WERI-Rb-1 (cell line): ENCODE results near the gene LOXHD1.

Experiments used
- DNase-seq: peaks from one replicate; pipeline ENCODE4 v3.0.0-alpha.2; 2020
- H3K27ac ChIP-seq: fragments of 250-450 bp; sonication (Bioruptor Pico); 2 replicates; pipeline ENCODE4 v1.5.1; 2020; ENCODE audit warnings: mild to moderate bottlenecking, moderate library complexity
- H3K27me3 ChIP-seq: fragments of 250-450 bp; sonication (Bioruptor Pico); 2 replicates; pipeline ENCODE4 v1.5.1; 2021; ENCODE audit warnings: mild to moderate bottlenecking, low read depth, moderate library complexity; ENCODE audit not compliant: insufficient read depth, severe bottlenecking
- H3K36me3 ChIP-seq: fragments of 250-450 bp; sonication (Bioruptor Pico); 2 replicates; pipeline ENCODE4 v1.5.1; 2020; ENCODE audit warnings: mild to moderate bottlenecking, moderate library complexity
- H3K4me3 ChIP-seq: 2 replicates; pipeline ENCODE4 v1.5.1; 2011; ENCODE audit warnings: low read depth, mild to moderate bottlenecking, control low read depth, low read length
- H3K9me3 ChIP-seq: fragments of 250-450 bp; sonication (Bioruptor Pico); 2 replicates; pipeline ENCODE4 v1.5.1; 2021; ENCODE audit warnings: mild to moderate bottlenecking, moderate library complexity; ENCODE audit not compliant: severe bottlenecking
- TF ChIP-seq, protein P1 (sequence below): IDR thresholded peaks from 2 replicates; pipeline ENCODE4 v1.5.1; 2011; ENCODE audit warnings: low read depth, mild to moderate bottlenecking, control low read depth, inconsistent platforms, low read length

LOXHD1 gene

GRCh38 chr18:46485675-46486194 is 171.3 kb downstream of the LOXHD1 start:
- peaks cover 14% of the 10 kb centered on the region for H3K9me3 ChIP-seq
- H3K4me3 ChIP-seq: no peak overlapping the region
- H3K27ac ChIP-seq: no peak overlapping the region
- TF ChIP-seq, protein P1, sequence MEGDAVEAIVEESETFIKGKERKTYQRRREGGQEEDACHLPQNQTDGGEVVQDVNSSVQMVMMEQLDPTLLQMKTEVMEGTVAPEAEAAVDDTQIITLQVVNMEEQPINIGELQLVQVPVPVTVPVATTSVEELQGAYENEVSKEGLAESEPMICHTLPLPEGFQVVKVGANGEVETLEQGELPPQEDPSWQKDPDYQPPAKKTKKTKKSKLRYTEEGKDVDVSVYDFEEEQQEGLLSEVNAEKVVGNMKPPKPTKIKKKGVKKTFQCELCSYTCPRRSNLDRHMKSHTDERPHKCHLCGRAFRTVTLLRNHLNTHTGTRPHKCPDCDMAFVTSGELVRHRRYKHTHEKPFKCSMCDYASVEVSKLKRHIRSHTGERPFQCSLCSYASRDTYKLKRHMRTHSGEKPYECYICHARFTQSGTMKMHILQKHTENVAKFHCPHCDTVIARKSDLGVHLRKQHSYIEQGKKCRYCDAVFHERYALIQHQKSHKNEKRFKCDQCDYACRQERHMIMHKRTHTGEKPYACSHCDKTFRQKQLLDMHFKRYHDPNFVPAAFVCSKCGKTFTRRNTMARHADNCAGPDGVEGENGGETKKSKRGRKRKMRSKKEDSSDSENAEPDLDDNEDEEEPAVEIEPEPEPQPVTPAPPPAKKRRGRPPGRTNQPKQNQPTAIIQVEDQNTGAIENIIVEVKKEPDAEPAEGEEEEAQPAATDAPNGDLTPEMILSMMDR: no peak
- no peaks in the 10 kb centered on the region for H3K27me3 ChIP-seq
- no peaks in the 10 kb centered on the region for H3K36me3 ChIP-seq
- peak; percentile 67 for DNase-seq

DNA sequence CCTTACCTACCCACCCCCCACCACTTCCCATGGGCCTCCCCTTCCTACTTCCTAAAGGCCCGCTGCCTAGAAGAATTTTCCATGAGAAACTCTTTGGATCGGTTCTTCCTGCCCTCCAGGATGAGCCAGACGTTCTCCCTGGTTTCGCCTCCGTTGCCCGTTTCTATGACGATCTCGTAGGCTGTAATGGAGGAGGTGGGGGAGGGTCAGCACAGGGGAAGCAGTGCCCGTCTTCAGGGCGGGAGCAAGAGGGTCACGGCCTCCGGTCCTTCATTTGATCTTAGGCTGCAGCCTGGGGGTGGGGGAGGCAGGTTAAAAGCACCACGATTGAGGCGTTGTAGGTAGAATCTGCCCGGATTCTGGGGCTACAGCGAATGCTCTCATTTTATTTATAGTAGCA is 172.0 kb downstream of the LOXHD1 start:
- Histone ChIP-seq H3K27ac (no peak overlapping the region), H3K4me3 (no peak overlapping the region), H3K9me3 (peaks cover 14% of the 10 kb centered on the region), H3K27me3 (no peaks in the 10 kb centered on the region), H3K36me3 (no peaks in the 10 kb centered on the region)
- DNase-seq: no peak
- TF ChIP-seq, protein P1: no peak

GRCh38 chr18:46482831-46483230 is 174.2 kb downstream of the LOXHD1 start:
- peaks cover 14% of the 10 kb centered on the region for H3K9me3 ChIP-seq
- no peak overlapping the region for H3K4me3 ChIP-seq
- H3K36me3 ChIP-seq: no peaks in the 10 kb centered on the region
- peak overlapping the region; percentile 80 for H3K27ac ChIP-seq
- peak; percentile 90 for DNase-seq
- H3K27me3 ChIP-seq: no peaks in the 10 kb centered on the region
- TF ChIP-seq, protein P1: no peak

DNA sequence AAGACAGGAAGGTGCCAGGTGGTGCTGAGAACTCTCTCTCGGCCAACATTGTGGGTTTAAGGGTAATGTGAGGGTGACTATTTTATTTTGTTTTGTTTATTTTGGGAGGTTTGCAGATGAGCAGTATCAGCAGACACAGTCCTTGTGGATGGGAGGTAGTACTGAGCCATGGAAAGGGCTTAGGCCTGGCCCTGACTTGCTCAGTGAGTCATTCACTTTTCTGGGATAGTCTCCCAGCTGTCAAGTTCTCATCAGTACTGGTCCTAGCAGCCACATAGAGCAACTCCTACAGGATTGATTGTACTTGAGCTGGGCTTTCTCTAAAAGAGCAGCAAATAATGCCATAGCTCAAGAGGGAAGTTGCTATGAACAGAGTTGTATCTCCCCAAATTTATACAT is 175.2 kb downstream of the LOXHD1 start:
- Histone ChIP-seq H3K9me3 (peaks cover 14% of the 10 kb centered on the region), H3K27ac (peak overlapping the region; percentile 80), H3K4me3 (no peak overlapping the region), H3K36me3 (no peaks in the 10 kb centered on the region), H3K27me3 (no peaks in the 10 kb centered on the region)
- TF ChIP-seq, protein P1: no peak
- DNase-seq: no peak

DNA sequence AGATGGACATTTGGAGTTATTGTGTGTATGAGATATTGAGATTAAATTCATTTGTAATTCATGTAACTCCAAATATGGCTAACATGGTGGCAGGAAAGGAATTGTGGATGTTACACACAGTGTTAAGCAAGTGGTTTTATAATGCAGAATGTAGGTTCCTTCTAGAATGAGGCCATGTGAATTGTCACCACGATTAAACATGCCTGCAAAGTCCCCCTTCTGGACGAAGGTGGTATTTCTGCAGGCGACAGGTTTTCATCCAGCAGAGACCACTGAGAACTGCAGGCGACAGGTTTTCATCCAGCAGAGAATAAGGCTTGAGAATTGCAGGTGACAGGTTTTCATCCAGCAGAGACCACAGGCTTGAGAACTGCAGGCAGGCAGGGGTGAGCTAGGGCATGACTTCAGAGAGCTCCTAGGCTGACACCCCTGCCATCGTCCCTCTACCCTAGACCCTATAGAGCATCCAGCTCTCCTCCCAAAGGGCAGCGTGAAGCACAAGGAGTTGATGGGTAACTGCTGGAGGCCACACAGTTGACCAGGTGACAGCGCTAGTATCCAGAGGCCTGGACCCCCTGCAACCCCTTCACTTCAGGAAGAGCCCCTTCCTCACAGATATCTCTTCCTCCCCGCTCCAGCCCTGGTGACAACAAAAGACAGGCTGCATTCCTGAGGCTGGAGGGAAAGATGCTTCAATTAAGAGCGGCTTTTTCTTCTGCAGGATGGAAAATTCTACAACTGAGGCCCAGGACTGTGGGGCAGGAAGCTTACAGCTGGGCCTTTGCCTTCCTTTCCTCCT is 175.8 kb downstream of the LOXHD1 start:
- no peaks in the 10 kb centered on the region for H3K27me3 ChIP-seq
- TF ChIP-seq, protein P1: peak; percentile 74
- H3K9me3 ChIP-seq: peaks cover 14% of the 10 kb centered on the region
- no peaks in the 10 kb centered on the region for H3K36me3 ChIP-seq
- peak; percentile 75 for DNase-seq
- H3K27ac ChIP-seq: peak overlapping the region; percentile 80
- no peak overlapping the region for H3K4me3 ChIP-seq
